GM18861 (cell line): ENCODE data around the gene DROSHA.

Experiments used
- ATAC-seq: cut with Tn5 transposase; IDR thresholded peaks from one replicate; pipeline ENCODE4 v1.9.1; 2021; ENCODE audit not compliant: unreplicated experiment

DROSHA gene

GRCh38 chr5:31530541-31531265, 1.2 kb downstream of the DROSHA start:
- ATAC-seq: no peak

- no peak for ATAC-seq
Observed at GRCh38 chr5:31523041-31523440, 8.9 kb downstream of the DROSHA start.

- ATAC-seq: no peak
Observed at GRCh38 chr5:31516802-31517201, 15.1 kb downstream of the DROSHA start.

- ATAC-seq: no peak
Observed at GRCh38 chr5:31511305-31511704, 20.6 kb downstream of the DROSHA start.

GRCh38 chr5:31504529-31504928, 27.4 kb downstream of the DROSHA start:
- ATAC-seq: no peak

- ATAC-seq: no peak
Observed at GRCh38 chr5:31502506-31502905, 29.4 kb downstream of the DROSHA start.

- ATAC-seq: no peak
Observed at GRCh38 chr5:31500256-31500655, 31.6 kb downstream of the DROSHA start.

GRCh38 chr5:31496891-31497290, 35.0 kb downstream of the DROSHA start:
- no peak for ATAC-seq

GRCh38 chr5:31496301-31496700, 35.6 kb downstream of the DROSHA start:
- ATAC-seq: no peak

GRCh38 chr5:31495336-31495735, 36.6 kb downstream of the DROSHA start:
- ATAC-seq: no peak

- ATAC-seq: no peak
Observed at GRCh38 chr5:31492869-31493268, 39.0 kb downstream of the DROSHA start.

GRCh38 chr5:31487506-31487905, 44.4 kb downstream of the DROSHA start:
- no peak for ATAC-seq

- ATAC-seq: no peak
Observed at GRCh38 chr5:31486441-31486840, 45.5 kb downstream of the DROSHA start.

GRCh38 chr5:31485376-31486207, 46.3 kb downstream of the DROSHA start:
- ATAC-seq: no peak

- ATAC-seq: no peak
Observed at GRCh38 chr5:31481531-31482165, 50.2 kb downstream of the DROSHA start.

GRCh38 chr5:31479706-31480105, 52.2 kb downstream of the DROSHA start:
- ATAC-seq: no peak

- no peak for ATAC-seq
Observed at GRCh38 chr5:31478901-31479300, 53.0 kb downstream of the DROSHA start.

GRCh38 chr5:31477971-31478370, 53.9 kb downstream of the DROSHA start:
- no peak for ATAC-seq

- no peak for ATAC-seq
Observed at GRCh38 chr5:31477516-31477915, 54.4 kb downstream of the DROSHA start.

- ATAC-seq: no peak
Observed at GRCh38 chr5:31476738-31477141, 55.2 kb downstream of the DROSHA start.

- ATAC-seq: no peak
Observed at GRCh38 chr5:31471916-31472315, 60.0 kb downstream of the DROSHA start.

- no peak for ATAC-seq
Observed at GRCh38 chr5:31471040-31471439, 60.9 kb downstream of the DROSHA start.
